HEK293 (cell line): Measurements from ENCODE around the gene FOSB.

Experiments
- GLIS2 ChIP-seq: fragments of 450-650 bp; formaldehyde crosslinking; IDR thresholded peaks from 2 replicates; pipeline ENCODE4 v1.5.1; 2016; ENCODE audit warnings: missing biosample characterization, missing genetic modification characterization
- KLF7 ChIP-seq: fragments of 450-650 bp; formaldehyde crosslinking; IDR thresholded peaks from 2 replicates; pipeline ENCODE4 v1.5.1; 2016; ENCODE audit warnings: missing biosample characterization, missing genetic modification characterization, borderline replicate concordance
- ZNF174 ChIP-seq: fragments of 450-650 bp; formaldehyde crosslinking; IDR thresholded peaks from 2 replicates; pipeline ENCODE4 v1.5.0; 2017; ENCODE audit warnings: missing biosample characterization, mild to moderate bottlenecking, missing genetic modification characterization
- ZNF19 ChIP-seq: fragments of 450-650 bp; formaldehyde crosslinking; IDR thresholded peaks from 2 replicates; pipeline ENCODE4; 2016; ENCODE audit warnings: missing biosample characterization, missing genetic modification characterization, low read depth
- ZNF23 ChIP-seq: fragments of 450-650 bp; formaldehyde crosslinking; IDR thresholded peaks from 2 replicates; pipeline ENCODE4 v1.5.1; 2016; ENCODE audit warnings: missing biosample characterization, missing genetic modification characterization, borderline replicate concordance
- ZNF274 ChIP-seq, 2 experiments: fragments of 200-500 bp in 1 of 2; fragments of 450-650 bp in 1 of 2; sonication (Bioruptor generic) in 1 of 2; formaldehyde crosslinking in 1 of 2; IDR thresholded peaks; 2 replicates each; pipeline versions ENCODE4 v1.5.1 to v1.6.1; 2014 to 2016; ENCODE audit warnings: borderline replicate concordance in 1 of 2, inconsistent platforms in 1 of 2, low read length in 1 of 2, missing biosample characterization in 1 of 2, missing genetic modification characterization in 1 of 2
- ZNF37A ChIP-seq: fragments of 450-650 bp; IDR thresholded peaks from 2 replicates; pipeline ENCODE4 v1.5.1; 2018; ENCODE audit warnings: missing biosample characterization, missing genetic modification characterization
- ZNF404 ChIP-seq: fragments of 450-650 bp; formaldehyde crosslinking; IDR thresholded peaks from 2 replicates; pipeline ENCODE4 v1.5.1; 2017; ENCODE audit warnings: missing biosample characterization, missing genetic modification characterization
- ZNF558 ChIP-seq: fragments of 450-650 bp; formaldehyde crosslinking; IDR thresholded peaks from 2 replicates; pipeline ENCODE4 v1.5.1; 2016; ENCODE audit warnings: missing biosample characterization, missing genetic modification characterization
- ZNF776 ChIP-seq: fragments of 450-650 bp; formaldehyde crosslinking; IDR thresholded peaks from 2 replicates; pipeline ENCODE4 v1.5.0; 2017; ENCODE audit warnings: missing biosample characterization, missing genetic modification characterization, borderline replicate concordance
- TF ChIP-seq, protein P1 (sequence below): fragments of 450-650 bp; formaldehyde crosslinking; IDR thresholded peaks from 2 replicates; pipeline ENCODE4 v1.5.1; 2016; ENCODE audit warnings: missing biosample characterization, missing genetic modification characterization
- TF ChIP-seq, protein P2 (sequence below): fragments of 450-650 bp; formaldehyde crosslinking; IDR thresholded peaks from 2 replicates; pipeline ENCODE4 v1.5.1; 2016; ENCODE audit warnings: missing biosample characterization, missing genetic modification characterization
- TF ChIP-seq, protein P3 (sequence below): fragments of 450-650 bp; formaldehyde crosslinking; optimal IDR thresholded peaks from 2 replicates; pipeline ENCODE3; 2016; ENCODE audit warnings: missing biosample characterization, mild to moderate bottlenecking, missing genetic modification characterization
- TF ChIP-seq, protein P4 (sequence below): fragments of 450-650 bp; formaldehyde crosslinking; IDR thresholded peaks from 2 replicates; pipeline ENCODE4 v1.5.1; 2016; ENCODE audit warnings: missing biosample characterization, missing genetic modification characterization

DNA sequence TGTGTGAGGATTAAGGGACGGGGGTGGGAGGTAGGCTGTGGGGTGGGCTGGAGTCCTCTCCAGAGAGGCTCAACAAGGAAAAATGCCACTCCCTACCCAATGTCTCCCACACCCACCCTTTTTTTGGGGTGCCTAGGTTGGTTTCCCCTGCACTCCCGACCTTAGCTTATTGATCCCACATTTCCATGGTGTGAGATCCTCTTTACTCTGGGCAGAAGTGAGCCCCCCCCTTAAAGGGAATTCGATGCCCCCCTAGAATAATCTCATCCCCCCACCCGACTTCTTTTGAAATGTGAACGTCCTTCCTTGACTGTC lies 5.5 kb downstream of the FOSB start:
- TF ChIP-seq ZNF37A (tag by site-specific recombination) (no peak), ZNF776 (no peak), ZNF558 (tag by site-specific recombination) (no peak), ZNF19 (no peak), ZNF274 (IDR thresholded peaks at IDR 0.05; ENCODE audit: low read length) (no peak), ZNF274 (tag by site-specific recombination; IDR thresholded peaks at IDR 0.05; ENCODE audit: borderline replicate concordance) (no peak), ZNF174 (tag by site-specific recombination) (no peak), ZNF23 (tag by site-specific recombination) (no peak), ZNF404 (tag by site-specific recombination) (no peak), GLIS2 (tag by site-specific recombination) (no peak), KLF7 (tag by site-specific recombination) (no peak)
- TF ChIP-seq, protein P1, sequence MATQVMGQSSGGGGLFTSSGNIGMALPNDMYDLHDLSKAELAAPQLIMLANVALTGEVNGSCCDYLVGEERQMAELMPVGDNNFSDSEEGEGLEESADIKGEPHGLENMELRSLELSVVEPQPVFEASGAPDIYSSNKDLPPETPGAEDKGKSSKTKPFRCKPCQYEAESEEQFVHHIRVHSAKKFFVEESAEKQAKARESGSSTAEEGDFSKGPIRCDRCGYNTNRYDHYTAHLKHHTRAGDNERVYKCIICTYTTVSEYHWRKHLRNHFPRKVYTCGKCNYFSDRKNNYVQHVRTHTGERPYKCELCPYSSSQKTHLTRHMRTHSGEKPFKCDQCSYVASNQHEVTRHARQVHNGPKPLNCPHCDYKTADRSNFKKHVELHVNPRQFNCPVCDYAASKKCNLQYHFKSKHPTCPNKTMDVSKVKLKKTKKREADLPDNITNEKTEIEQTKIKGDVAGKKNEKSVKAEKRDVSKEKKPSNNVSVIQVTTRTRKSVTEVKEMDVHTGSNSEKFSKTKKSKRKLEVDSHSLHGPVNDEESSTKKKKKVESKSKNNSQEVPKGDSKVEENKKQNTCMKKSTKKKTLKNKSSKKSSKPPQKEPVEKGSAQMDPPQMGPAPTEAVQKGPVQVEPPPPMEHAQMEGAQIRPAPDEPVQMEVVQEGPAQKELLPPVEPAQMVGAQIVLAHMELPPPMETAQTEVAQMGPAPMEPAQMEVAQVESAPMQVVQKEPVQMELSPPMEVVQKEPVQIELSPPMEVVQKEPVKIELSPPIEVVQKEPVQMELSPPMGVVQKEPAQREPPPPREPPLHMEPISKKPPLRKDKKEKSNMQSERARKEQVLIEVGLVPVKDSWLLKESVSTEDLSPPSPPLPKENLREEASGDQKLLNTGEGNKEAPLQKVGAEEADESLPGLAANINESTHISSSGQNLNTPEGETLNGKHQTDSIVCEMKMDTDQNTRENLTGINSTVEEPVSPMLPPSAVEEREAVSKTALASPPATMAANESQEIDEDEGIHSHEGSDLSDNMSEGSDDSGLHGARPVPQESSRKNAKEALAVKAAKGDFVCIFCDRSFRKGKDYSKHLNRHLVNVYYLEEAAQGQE (tag by site-specific recombination), result no peak
- TF ChIP-seq, protein P2, sequence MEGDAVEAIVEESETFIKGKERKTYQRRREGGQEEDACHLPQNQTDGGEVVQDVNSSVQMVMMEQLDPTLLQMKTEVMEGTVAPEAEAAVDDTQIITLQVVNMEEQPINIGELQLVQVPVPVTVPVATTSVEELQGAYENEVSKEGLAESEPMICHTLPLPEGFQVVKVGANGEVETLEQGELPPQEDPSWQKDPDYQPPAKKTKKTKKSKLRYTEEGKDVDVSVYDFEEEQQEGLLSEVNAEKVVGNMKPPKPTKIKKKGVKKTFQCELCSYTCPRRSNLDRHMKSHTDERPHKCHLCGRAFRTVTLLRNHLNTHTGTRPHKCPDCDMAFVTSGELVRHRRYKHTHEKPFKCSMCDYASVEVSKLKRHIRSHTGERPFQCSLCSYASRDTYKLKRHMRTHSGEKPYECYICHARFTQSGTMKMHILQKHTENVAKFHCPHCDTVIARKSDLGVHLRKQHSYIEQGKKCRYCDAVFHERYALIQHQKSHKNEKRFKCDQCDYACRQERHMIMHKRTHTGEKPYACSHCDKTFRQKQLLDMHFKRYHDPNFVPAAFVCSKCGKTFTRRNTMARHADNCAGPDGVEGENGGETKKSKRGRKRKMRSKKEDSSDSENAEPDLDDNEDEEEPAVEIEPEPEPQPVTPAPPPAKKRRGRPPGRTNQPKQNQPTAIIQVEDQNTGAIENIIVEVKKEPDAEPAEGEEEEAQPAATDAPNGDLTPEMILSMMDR (tag by site-specific recombination), result no peak
- TF ChIP-seq, protein P3, sequence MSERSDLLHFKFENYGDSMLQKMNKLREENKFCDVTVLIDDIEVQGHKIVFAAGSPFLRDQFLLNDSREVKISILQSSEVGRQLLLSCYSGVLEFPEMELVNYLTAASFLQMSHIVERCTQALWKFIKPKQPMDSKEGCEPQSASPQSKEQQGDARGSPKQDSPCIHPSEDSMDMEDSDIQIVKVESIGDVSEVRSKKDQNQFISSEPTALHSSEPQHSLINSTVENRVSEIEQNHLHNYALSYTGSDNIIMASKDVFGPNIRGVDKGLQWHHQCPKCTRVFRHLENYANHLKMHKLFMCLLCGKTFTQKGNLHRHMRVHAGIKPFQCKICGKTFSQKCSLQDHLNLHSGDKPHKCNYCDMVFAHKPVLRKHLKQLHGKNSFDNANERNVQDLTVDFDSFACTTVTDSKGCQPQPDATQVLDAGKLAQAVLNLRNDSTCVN (tag by site-specific recombination), result no peak
- TF ChIP-seq, protein P4, sequence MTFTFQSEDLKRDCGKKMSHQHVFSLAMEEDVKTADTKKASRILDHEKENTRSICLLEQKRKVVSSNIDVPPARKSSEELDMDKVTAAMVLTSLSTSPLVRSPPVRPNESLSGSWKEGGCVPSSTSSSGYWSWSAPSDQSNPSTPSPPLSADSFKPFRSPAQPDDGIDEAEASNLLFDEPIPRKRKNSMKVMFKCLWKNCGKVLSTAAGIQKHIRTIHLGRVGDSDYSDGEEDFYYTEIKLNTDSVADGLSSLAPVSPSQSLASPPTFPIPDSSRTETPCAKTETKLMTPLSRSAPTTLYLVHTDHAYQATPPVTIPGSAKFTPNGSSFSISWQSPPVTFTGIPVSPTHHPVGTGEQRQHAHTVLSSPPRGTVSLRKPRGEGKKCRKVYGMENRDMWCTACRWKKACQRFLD (tag by site-specific recombination), result no peak
